A673 (cell line): Measurements from ENCODE around the gene DNAH1. TPM values are rescaled to one million over a fixed set of nuclear protein-coding genes. Genes with fewer than 3 reads are reported as not detected.

Source experiments
- BruUV-seq: library from RNA; stranded (reverse); fragments of 400-500 nt; replicated peaks from 2 replicates; lab custom pipeline; 2021; lab: Mats Ljungman, UMichigan
- CTCF ChIA-PET: fragments of 300-600 bp; sonication (Branson Sonifier 250); formaldehyde crosslinking; loops from one replicate; lab custom pipeline; 2022; ENCODE audit warnings: antibody characterized with exemption; lab: Charles Lee
- POLR2A ChIA-PET: fragments of 300-600 bp; sonication (Branson Sonifier 250); formaldehyde crosslinking; loops from one replicate; lab custom pipeline; 2022; ENCODE audit warnings: antibody characterized with exemption; ENCODE audit not compliant: low non-redundant PET; lab: Charles Lee
- DNase-seq: peaks from one replicate; pipeline ENCODE4 v3.0.0-alpha.2; 2015; ENCODE audit warnings: low spot score
- H3K27ac ChIP-seq: fragments of 200-600 bp; sonication (generic); 2 replicates; pipeline ENCODE4 v1.5.1; 2016; ENCODE audit warnings: mixed run types, low read depth, mild to moderate bottlenecking, mixed read lengths, antibody characterized with exemption, low read length; ENCODE audit not compliant: poor library complexity, severe bottlenecking
- H3K27me3 ChIP-seq: fragments of 200-600 bp; sonication (generic); replicated peaks from 2 replicates; pipeline ENCODE4 v1.6.1; 2017; ENCODE audit warnings: mixed run types, low read depth, mild to moderate bottlenecking, mixed read lengths, antibody characterized with exemption, low read length; ENCODE audit not compliant: insufficient read depth, poor library complexity
- H3K36me3 ChIP-seq: fragments of 200-600 bp; sonication (generic); 2 replicates; pipeline ENCODE4 v1.6.1; 2016; ENCODE audit warnings: mixed run types, mild to moderate bottlenecking, mixed read lengths, antibody characterized with exemption, low read length; ENCODE audit not compliant: insufficient read depth, poor library complexity, severe bottlenecking
- H3K4me1 ChIP-seq: fragments of 200-600 bp; sonication (generic); 2 replicates; pipeline ENCODE4 v1.6.1; 2017; ENCODE audit warnings: mixed run types, mild to moderate bottlenecking, mixed read lengths, antibody characterized with exemption, low read length; ENCODE audit not compliant: insufficient read depth, poor library complexity, severe bottlenecking
- H3K4me3 ChIP-seq: fragments of 200-600 bp; sonication (generic); 2 replicates; pipeline ENCODE4 v1.5.1; 2016; ENCODE audit warnings: low read depth, mixed run types, mild to moderate bottlenecking, mixed read lengths, low read length; ENCODE audit not compliant: poor library complexity, severe bottlenecking
- H3K9me3 ChIP-seq: fragments of 200-600 bp; sonication (generic); 2 replicates; pipeline ENCODE4 v1.6.1; 2016; ENCODE audit warnings: mixed run types, low read depth, mild to moderate bottlenecking, mixed read lengths, antibody characterized with exemption, low read length; ENCODE audit not compliant: poor library complexity, severe bottlenecking
- CTCF ChIP-seq: fragments of 300-800, 200-600 bp; sonication (generic); conservative IDR thresholded peaks from 2 replicates; pipeline ENCODE4 v1.5.1; 2017; ENCODE audit warnings: low read depth, mild to moderate bottlenecking, antibody characterized with exemption, low read length, moderate library complexity, mixed read lengths
- EZH2 ChIP-seq: fragments of 200-600 bp; sonication (generic); IDR thresholded peaks from 2 replicates; pipeline ENCODE4 v1.6.1; 2017; ENCODE audit warnings: borderline replicate concordance, low read depth, mild to moderate bottlenecking, mixed read lengths, antibody characterized with exemption, low read length; ENCODE audit not compliant: poor library complexity, severe bottlenecking
- intact Hi-C: fragments of 100-400 bp; cut with micrococcal nuclease; formaldehyde crosslinking; loops from one replicate; pipeline ENCODE4 v1.10.0; 2022; ENCODE audit not compliant: unreplicated experiment
- total RNA-seq: library from RNA; stranded (reverse); gene quantifications from 2 replicates; pipeline ENCODE4 v1.2.3, GENCODE V29; 2021

Gene DNAH1
- total RNA-seq, 1 experiment from 2014 or later, result 1.3 TPM

DNA sequence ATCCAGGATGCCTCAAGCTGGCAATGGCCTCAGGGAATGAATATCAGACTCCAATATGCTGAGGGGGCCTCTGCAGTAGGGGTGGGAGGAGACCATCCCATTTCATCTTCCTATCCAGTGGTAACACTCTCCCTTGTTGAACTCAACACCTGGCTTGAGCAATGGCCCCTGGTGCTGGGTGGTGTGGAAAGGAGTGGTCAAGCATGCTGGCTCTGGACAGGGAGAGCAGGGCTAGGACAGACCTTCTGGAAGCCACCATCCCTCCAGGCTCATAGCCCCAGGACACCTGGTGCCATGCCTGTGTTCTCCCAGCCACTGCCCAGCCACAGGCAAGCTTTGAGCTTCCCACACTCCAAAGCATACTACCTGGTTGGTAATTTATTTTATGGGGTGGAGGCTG lies 9.6 kb downstream of the DNAH1 start:
- POLR2A ChIA-PET, result no interaction called here
- no peak for DNase-seq
- TF ChIP-seq EZH2 (no peak), CTCF (no peak)
- Histone ChIP-seq H3K27me3 (no peaks in the 10 kb centered on the region), H3K36me3 (no peaks in the 10 kb centered on the region), H3K27ac (no peak overlapping the region), H3K4me1 (no peaks in the 10 kb centered on the region), H3K4me3 (no peak overlapping the region), H3K9me3 (no peaks in the 10 kb centered on the region)
- CTCF ChIA-PET, result no interaction called here
- intact Hi-C loops, result no loop called here
- BruUV-seq, result no TSS peak

DNA sequence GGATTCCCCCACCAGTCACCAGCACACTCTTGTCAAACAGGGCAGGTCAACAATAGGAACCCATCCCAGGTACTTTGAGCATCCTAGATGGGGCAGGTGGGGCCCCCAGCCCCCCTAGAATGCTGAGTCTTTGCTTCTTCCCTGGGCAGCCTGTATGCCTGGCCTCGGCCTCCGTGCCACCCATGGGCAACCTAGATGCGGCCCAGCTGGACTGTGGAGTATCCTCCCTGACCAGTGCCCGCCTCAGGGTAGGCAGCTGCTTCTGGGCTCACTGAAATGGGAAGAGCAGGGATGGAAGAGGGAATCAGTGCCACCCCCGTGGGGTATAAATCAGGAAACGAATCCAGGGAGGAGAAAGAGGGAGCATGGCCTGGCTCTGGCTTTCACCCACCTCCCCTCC lies 10.9 kb downstream of the DNAH1 start:
- no peak for TF ChIP-seq CTCF
- Histone ChIP-seq H3K27me3 (no peaks in the 10 kb centered on the region), H3K4me1 (no peaks in the 10 kb centered on the region), H3K36me3 (no peaks in the 10 kb centered on the region), H3K4me3 (no peak overlapping the region), H3K9me3 (no peaks in the 10 kb centered on the region), H3K27ac (no peak overlapping the region)
- no TSS peak for BruUV-seq
- no peak for DNase-seq
- CTCF ChIA-PET, result no interaction called here
- intact Hi-C loops, result no loop called here
- POLR2A ChIA-PET, result no interaction called here

DNA sequence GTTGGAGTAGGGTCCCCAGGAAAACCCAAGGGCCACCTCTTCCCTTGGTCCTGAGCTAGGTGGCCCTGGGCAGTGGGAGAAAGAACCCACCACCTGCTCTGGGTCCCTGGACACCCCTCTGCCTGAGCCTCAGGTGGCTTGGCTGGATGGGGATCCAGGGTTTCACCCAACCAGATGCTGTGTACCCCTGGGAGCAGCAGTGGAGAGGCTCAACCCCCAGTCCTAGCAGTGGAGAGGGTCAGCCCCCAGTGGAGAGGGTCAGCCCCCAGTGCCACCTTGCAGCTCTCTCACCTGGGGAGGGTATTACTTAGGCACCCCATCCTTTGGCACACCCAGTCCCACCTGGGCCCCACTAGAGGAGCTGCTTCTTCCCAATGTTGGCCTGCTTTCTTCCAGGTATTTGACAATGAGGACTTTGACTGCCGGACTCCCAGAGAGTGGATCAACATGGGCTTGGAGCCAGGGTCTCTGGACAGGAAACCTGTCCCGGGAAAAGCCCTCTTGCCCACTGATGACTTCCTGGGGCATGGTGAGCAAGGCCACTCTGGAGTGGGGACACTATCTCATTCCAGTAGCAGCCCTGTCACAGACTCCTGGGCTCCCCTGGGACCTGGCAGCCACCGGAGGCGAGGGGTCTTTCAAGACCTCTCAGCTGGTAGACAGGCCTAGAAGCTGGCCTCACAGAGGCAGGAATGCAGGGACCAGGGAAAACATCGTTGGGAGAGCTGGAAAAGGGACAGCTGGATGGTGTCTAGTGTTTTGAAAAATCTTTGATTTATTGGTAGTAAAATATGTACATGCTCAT lies 11.6 kb downstream of the DNAH1 start:
- no TSS peak for BruUV-seq
- TF ChIP-seq CTCF, result no peak
- no peak for TF ChIP-seq EZH2
- ChIA-PET POLR2A (no interaction called here), CTCF (no interaction called here)
- Histone ChIP-seq H3K4me1 (no peaks in the 10 kb centered on the region), H3K4me3 (no peak overlapping the region), H3K27ac (no peak overlapping the region), H3K9me3 (no peaks in the 10 kb centered on the region), H3K36me3 (no peaks in the 10 kb centered on the region), H3K27me3 (no peaks in the 10 kb centered on the region)
- no peak for DNase-seq
- intact Hi-C loops, result no loop called here
